ENCODE measurements around the gene HHLA2. TPM values are rescaled to one million over a fixed set of nuclear protein-coding genes. Genes with fewer than 3 reads are reported as not detected.

The HHLA2 gene
- total RNA-seq, 2 experiments from 2014 or later = 0.36 TPM

GRCh38 chr3:108319428-108320082 lies 23.2 kb downstream of the HHLA2 start:
- Histone ChIP-seq H3K27me3 (ENCODE audit: control insufficient read depth in 1 of 2, insufficient read depth in 2 of 2, low read length in 2 of 2) (no peaks in the 10 kb centered on the region), H3K4me1 (ENCODE audit: insufficient read depth, low read length) (no peaks in the 10 kb centered on the region), H3K4me3 (ENCODE audit: low read length) (no peak overlapping the region), H3K9me3 (ENCODE audit: control insufficient read depth in 1 of 2, insufficient read depth in 1 of 2, low read length in 2 of 2) (no peaks in the 10 kb centered on the region), H3K27ac (ENCODE audit: low read depth in 1 of 2, low read length in 2 of 2) (no peak overlapping the region), H3K36me3 (ENCODE audit: insufficient read depth, low read length) (no peaks in the 10 kb centered on the region)
- H3K9me3 Mint-ChIP-seq = no peaks in the 10 kb centered on the region
- H3K27ac Mint-ChIP-seq = no peak overlapping the region
- CTCF ChIA-PET = no interaction called here
- POLR2A ChIA-PET = interaction anchor here (1.3 kb wide), 1 partner anchor 97 kb away, joined by 3 read pairs; the partner anchor contains the start of gene IFT57
- no peaks in the 10 kb centered on the region for H3K36me3 Mint-ChIP-seq (ENCODE audit: low read depth)
- H3K4me1 Mint-ChIP-seq (ENCODE audit: low read depth) = no peaks in the 10 kb centered on the region
- intact Hi-C loops (cut with DNase I, micrococcal nuclease) = loop anchor here in 1 of 2 experiments (5.0 kb wide), 1 partner anchor 377 kb away; no protein-coding TSS in a partner anchor
- H3K4me3 Mint-ChIP-seq = no peak overlapping the region
- TF ChIP-seq CTCF (IDR thresholded peaks at IDR 0.05) = no peak
- no peaks in the 10 kb centered on the region for H3K27me3 Mint-ChIP-seq
- no peak for ATAC-seq (ENCODE audit: poor library complexity)
- DNase-seq = no peak

GRCh38 chr3:108320746-108321350 lies 24.5 kb downstream of the HHLA2 start:
- Histone ChIP-seq H3K9me3 (ENCODE audit: control insufficient read depth in 1 of 2, insufficient read depth in 1 of 2, low read length in 2 of 2) (no peaks in the 10 kb centered on the region), H3K27ac (ENCODE audit: low read depth in 1 of 2, low read length in 2 of 2) (no peak overlapping the region), H3K36me3 (ENCODE audit: insufficient read depth, low read length) (no peaks in the 10 kb centered on the region), H3K4me1 (ENCODE audit: insufficient read depth, low read length) (no peaks in the 10 kb centered on the region), H3K4me3 (ENCODE audit: low read length) (no peak overlapping the region), H3K27me3 (ENCODE audit: control insufficient read depth in 1 of 2, insufficient read depth in 2 of 2, low read length in 2 of 2) (no peaks in the 10 kb centered on the region)
- Mint-ChIP-seq H3K9me3 (peaks cover 2% of the 10 kb centered on the region), H3K4me1 (ENCODE audit: low read depth) (no peaks in the 10 kb centered on the region), H3K36me3 (ENCODE audit: low read depth) (no peaks in the 10 kb centered on the region), H3K27me3 (no peaks in the 10 kb centered on the region), H3K27ac (no peak overlapping the region), H3K4me3 (no peak overlapping the region)
- intact Hi-C loops (cut with DNase I, micrococcal nuclease) = loop anchor here in 1 of 2 experiments (5.0 kb wide), 1 partner anchor 379 kb away; no protein-coding TSS in a partner anchor
- DNase-seq = no peak
- TF ChIP-seq CTCF (IDR thresholded peaks at IDR 0.05) = no peak
- no peak for ATAC-seq (ENCODE audit: poor library complexity)
- ChIA-PET POLR2A (no interaction called here), CTCF (no interaction called here)

- intact Hi-C loops (cut with DNase I, micrococcal nuclease) = loop anchor here in 1 of 2 experiments (5.0 kb wide), 1 partner anchor 380 kb away; no protein-coding TSS in a partner anchor
- no peak overlapping the region for H3K27ac ChIP-seq (ENCODE audit: low read depth in 1 of 2, low read length in 2 of 2)
Observed at GRCh38 chr3:108322352-108322751, 26.0 kb downstream of the HHLA2 start.

More at GRCh38 chr3:108322352-108322751, 26.0 kb downstream of the HHLA2 start:
- CTCF ChIA-PET = interaction anchor here (0.9 kb wide), 1 partner anchor 10 kb away, joined by 3 read pairs; no protein-coding TSS in a partner anchor
- no peak overlapping the region for H3K4me3 Mint-ChIP-seq
- H3K27me3 ChIP-seq (ENCODE audit: control insufficient read depth in 1 of 2, insufficient read depth in 2 of 2, low read length in 2 of 2) = no peaks in the 10 kb centered on the region
- POLR2A ChIA-PET = no interaction called here
- ATAC-seq (ENCODE audit: poor library complexity) = peak; percentile 44
- no peaks in the 10 kb centered on the region for H3K36me3 Mint-ChIP-seq (ENCODE audit: low read depth)
- no peaks in the 10 kb centered on the region for H3K4me1 ChIP-seq (ENCODE audit: insufficient read depth, low read length)
- no peaks in the 10 kb centered on the region for H3K36me3 ChIP-seq (ENCODE audit: insufficient read depth, low read length)
- DNase-seq = peak in 12 of 14 experiments; percentile 6 to 65 (median 13)
- H3K27me3 Mint-ChIP-seq = no peaks in the 10 kb centered on the region
- no peak for TF ChIP-seq CTCF (IDR thresholded peaks at IDR 0.05)
- H3K27ac Mint-ChIP-seq = no peak overlapping the region
- peaks cover 2% of the 10 kb centered on the region for H3K9me3 Mint-ChIP-seq
- no peaks in the 10 kb centered on the region for H3K9me3 ChIP-seq (ENCODE audit: control insufficient read depth in 1 of 2, insufficient read depth in 1 of 2, low read length in 2 of 2)
- no peaks in the 10 kb centered on the region for H3K4me1 Mint-ChIP-seq (ENCODE audit: low read depth)
- no peak overlapping the region for H3K4me3 ChIP-seq (ENCODE audit: low read length)

Measured in CD4-positive, alpha-beta T cell (primary cell).